HG03457 (cell line): ENCODE results near the gene CD99.
"Not testable (repeated sequence)": the region's sequence is repeated elsewhere in the genome, so short reads cannot be mapped to it uniquely, and the experiment has no call there.

Source experiments
- ATAC-seq: cut with Tn5 transposase; IDR thresholded peaks from one replicate; pipeline ENCODE4 v1.9.1; 2021; ENCODE audit warnings: moderate number of reproducible peaks; ENCODE audit not compliant: unreplicated experiment

CD99 gene

GRCh38 chrX:2767631-2768455 lies 76.7 kb downstream of the CD99 start:
- ATAC-seq, result no peak

- ATAC-seq, result no peak
These were observed 78.5 kb downstream of the CD99 start for GRCh38 chrX:2769615-2770014.

GRCh38 chrX:2773166-2774055 lies 82.3 kb downstream of the CD99 start:
- not testable (repeated sequence) for ATAC-seq

- no peak for ATAC-seq
These were observed 83.0 kb downstream of the CD99 start for GRCh38 chrX:2774057-2774456.

- no peak for ATAC-seq
These were observed 83.7 kb downstream of the CD99 start for GRCh38 chrX:2774776-2775175.

- ATAC-seq, result not testable (repeated sequence)
These were observed 89.6 kb downstream of the CD99 start for GRCh38 chrX:2780472-2781225.

- ATAC-seq, result no peak
These were observed 90.1 kb downstream of the CD99 start for GRCh38 chrX:2781226-2781571.

GRCh38 chrX:2781698-2782097 lies 90.6 kb downstream of the CD99 start:
- no peak for ATAC-seq

- ATAC-seq, result no peak
These were observed 91.1 kb downstream of the CD99 start for GRCh38 chrX:2782171-2782570.

GRCh38 chrX:2782778-2783177 lies 91.7 kb downstream of the CD99 start:
- no peak for ATAC-seq

- no peak for ATAC-seq
These were observed 92.9 kb downstream of the CD99 start for GRCh38 chrX:2784026-2784425.

GRCh38 chrX:2785538-2785937 lies 94.4 kb downstream of the CD99 start:
- ATAC-seq, result no peak

GRCh38 chrX:2788980-2789379 lies 97.9 kb downstream of the CD99 start:
- ATAC-seq, result no peak

GRCh38 chrX:2789569-2789968 lies 98.5 kb downstream of the CD99 start:
- ATAC-seq, result no peak
